ENCODE measurements around the gene ATXN1. TPM values are rescaled to one million over a fixed set of nuclear protein-coding genes. Genes with fewer than 3 reads are reported as not detected.
A peak's percentile ranks its signal among the peaks of the same experiment; 100 is the strongest.

ATXN1 gene
- total RNA-seq, 4 donors from 2014 or later: 42.4 to 74.9 (median 52.1) TPM

GRCh38 chr6:16292432-16292831 is 468.8 kb downstream of the ATXN1 start:
- H3K36me3 ChIP-seq: peaks cover 0 to 47% (median 27%) of the 10 kb centered on the region in 4 donors
- intact Hi-C loops (cut with DNase I): no loop called here

DNA sequence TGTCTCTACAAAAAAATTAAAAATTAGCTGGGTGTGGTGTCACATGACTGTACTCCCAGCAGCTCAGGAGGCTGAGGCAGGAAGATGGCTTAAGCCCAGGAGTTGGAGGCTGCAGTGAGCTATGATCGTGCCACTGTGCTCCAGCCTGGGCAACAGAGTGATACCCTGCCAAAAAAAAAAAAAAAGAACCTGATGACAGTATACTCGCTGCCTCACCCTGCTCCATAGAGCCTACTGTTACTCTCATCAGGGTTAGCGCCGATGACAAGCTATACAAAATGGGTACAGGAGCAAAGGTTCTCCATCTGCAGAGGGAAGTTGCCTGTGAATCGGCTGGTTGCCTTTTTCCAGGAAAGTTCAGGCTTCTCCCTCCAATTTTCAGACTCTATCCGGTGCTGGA is 469.5 kb downstream of the ATXN1 start:
- no peak for TF ChIP-seq EP300 (IDR thresholded peaks at IDR 0.05)
- no peak for TF ChIP-seq POLR2A (IDR thresholded peaks at IDR 0.05; ENCODE audit: low read depth)
- TF ChIP-seq, protein P1, sequence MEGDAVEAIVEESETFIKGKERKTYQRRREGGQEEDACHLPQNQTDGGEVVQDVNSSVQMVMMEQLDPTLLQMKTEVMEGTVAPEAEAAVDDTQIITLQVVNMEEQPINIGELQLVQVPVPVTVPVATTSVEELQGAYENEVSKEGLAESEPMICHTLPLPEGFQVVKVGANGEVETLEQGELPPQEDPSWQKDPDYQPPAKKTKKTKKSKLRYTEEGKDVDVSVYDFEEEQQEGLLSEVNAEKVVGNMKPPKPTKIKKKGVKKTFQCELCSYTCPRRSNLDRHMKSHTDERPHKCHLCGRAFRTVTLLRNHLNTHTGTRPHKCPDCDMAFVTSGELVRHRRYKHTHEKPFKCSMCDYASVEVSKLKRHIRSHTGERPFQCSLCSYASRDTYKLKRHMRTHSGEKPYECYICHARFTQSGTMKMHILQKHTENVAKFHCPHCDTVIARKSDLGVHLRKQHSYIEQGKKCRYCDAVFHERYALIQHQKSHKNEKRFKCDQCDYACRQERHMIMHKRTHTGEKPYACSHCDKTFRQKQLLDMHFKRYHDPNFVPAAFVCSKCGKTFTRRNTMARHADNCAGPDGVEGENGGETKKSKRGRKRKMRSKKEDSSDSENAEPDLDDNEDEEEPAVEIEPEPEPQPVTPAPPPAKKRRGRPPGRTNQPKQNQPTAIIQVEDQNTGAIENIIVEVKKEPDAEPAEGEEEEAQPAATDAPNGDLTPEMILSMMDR (IDR thresholded peaks at IDR 0.05): no peak
- no peak for TF ChIP-seq POLR2AphosphoS5 (IDR thresholded peaks at IDR 0.05)
- Histone ChIP-seq H3K36me3 (peaks cover 0 to 52% (median 26%) of the 10 kb centered on the region in 4 donors), H3K4me3 (no peak overlapping the region), H3K27me3 (no peaks in the 10 kb centered on the region), H3K9me3 (no peaks in the 10 kb centered on the region), H3K4me1 (no peaks in the 10 kb centered on the region), H3K27ac (replicated peaks in 1 of 4) (no peak overlapping the region)
- DNase-seq (ENCODE audit: extremely low spot score): no peak
- 93% methylated on average over 6 of the region's 6 CpGs for WGBS
- intact Hi-C loops (cut with DNase I): no loop called here

More at GRCh38 chr6:16292432-16292831, 468.8 kb downstream of the ATXN1 start:
- no peaks in the 10 kb centered on the region for H3K27me3 ChIP-seq
- no peaks in the 10 kb centered on the region for H3K4me1 ChIP-seq
- 95% methylated on average over 5 of the region's 5 CpGs for WGBS
- H3K27ac ChIP-seq (replicated peaks in 1 of 4): no peak overlapping the region
- no peaks in the 10 kb centered on the region for H3K9me3 ChIP-seq
- DNase-seq (ENCODE audit: extremely low spot score): no peak
- TF ChIP-seq, protein P1 (IDR thresholded peaks at IDR 0.05): no peak
- no peak for TF ChIP-seq POLR2AphosphoS5 (IDR thresholded peaks at IDR 0.05)
- TF ChIP-seq POLR2A (IDR thresholded peaks at IDR 0.05; ENCODE audit: low read depth): no peak
- no peak for TF ChIP-seq EP300 (IDR thresholded peaks at IDR 0.05)
- no peak overlapping the region for H3K4me3 ChIP-seq

GRCh38 chr6:16288163-16288562 is 473.1 kb downstream of the ATXN1 start:
- WGBS: 97% methylated on average over 17 of the region's 26 CpGs
- Histone ChIP-seq H3K4me3 (no peak overlapping the region), H3K27me3 (no peaks in the 10 kb centered on the region), H3K9me3 (no peaks in the 10 kb centered on the region), H3K36me3 (peaks cover 0 to 42% (median 20%) of the 10 kb centered on the region in 4 donors), H3K4me1 (no peaks in the 10 kb centered on the region), H3K27ac (replicated peaks in 1 of 4) (no peak overlapping the region)
- no peak for DNase-seq (ENCODE audit: extremely low spot score)
- no peak for TF ChIP-seq EP300 (IDR thresholded peaks at IDR 0.05)
- intact Hi-C loops (cut with DNase I): no loop called here

GRCh38 chr6:16286151-16286522 is 475.1 kb downstream of the ATXN1 start:
- TF ChIP-seq EP300 (IDR thresholded peaks at IDR 0.05): no peak
- TF ChIP-seq, protein P1 (IDR thresholded peaks at IDR 0.05): peak; percentile 35 to 70 (median 40)
- 48% methylated on average over 15 of the region's 15 CpGs for WGBS
- H3K4me3 ChIP-seq: no peak overlapping the region

GRCh38 chr6:16285467-16286150 is 475.7 kb downstream of the ATXN1 start:
- no peaks in the 10 kb centered on the region for H3K27me3 ChIP-seq

More at GRCh38 chr6:16286151-16286522, 475.1 kb downstream of the ATXN1 start:
- H3K27ac ChIP-seq (replicated peaks in 1 of 4): no peak overlapping the region
- intact Hi-C loops (cut with DNase I): no loop called here
- H3K4me1 ChIP-seq: no peaks in the 10 kb centered on the region
- H3K27me3 ChIP-seq: no peaks in the 10 kb centered on the region
- no peaks in the 10 kb centered on the region for H3K9me3 ChIP-seq
- peaks cover 5 to 35% (median 12%) of the 10 kb centered on the region in 4 donors for H3K36me3 ChIP-seq
- DNase-seq (ENCODE audit: extremely low spot score): no peak

More at GRCh38 chr6:16285467-16286150, 475.7 kb downstream of the ATXN1 start:
- Histone ChIP-seq H3K27ac (replicated peaks in 1 of 4) (no peak overlapping the region), H3K4me3 (no peak overlapping the region), H3K4me1 (no peaks in the 10 kb centered on the region), H3K9me3 (no peaks in the 10 kb centered on the region), H3K36me3 (peaks cover 5 to 34% (median 12%) of the 10 kb centered on the region in 4 donors)
- intact Hi-C loops (cut with DNase I): no loop called here
- TF ChIP-seq POLR2A (IDR thresholded peaks at IDR 0.05; ENCODE audit: low read depth) (no peak), EP300 (IDR thresholded peaks at IDR 0.05) (no peak)
- TF ChIP-seq, protein P1 (IDR thresholded peaks at IDR 0.05): no peak
- no peak for DNase-seq (ENCODE audit: extremely low spot score)
- 95% methylated on average over 11 of the region's 11 CpGs for WGBS
